ENCODE results near the gene SAMD9.
A peak's percentile ranks its signal among the peaks of the same experiment; 100 is the strongest.
"Not testable (repeated sequence)": the region's sequence is repeated elsewhere in the genome, so short reads cannot be mapped to it uniquely, and the experiment has no call there.

The SAMD9 gene

GRCh38 chr7:93117852-93118530 lies at the start of gene SAMD9:
SAMD9 (minus strand) TSS chr7:93117979; CDS start chr7:93106097, 11,882 bp downstream.
- DNase-seq (ENCODE audit: low spot score) = peak; percentile 64

DNA sequence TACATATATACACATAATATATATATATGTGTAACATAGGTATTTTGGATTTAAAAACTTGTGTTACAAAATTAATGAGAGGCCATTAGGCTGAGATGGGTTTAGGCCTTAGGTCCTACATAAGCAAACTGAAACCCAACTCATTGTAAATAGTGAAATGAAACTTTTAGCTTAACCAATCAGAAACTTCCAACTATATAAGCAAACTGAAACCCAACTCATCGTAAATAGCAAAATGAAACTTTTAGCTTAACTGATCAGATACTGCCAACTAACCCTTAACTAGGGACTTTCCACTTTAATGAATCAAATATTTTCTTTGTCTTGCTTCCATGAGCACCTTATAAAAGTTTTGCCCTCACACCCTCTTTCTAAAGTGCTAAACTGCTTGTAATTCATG lies 47.7 kb upstream of the SAMD9 start:
- DNase-seq (ENCODE audit: low spot score) = no peak

DNA sequence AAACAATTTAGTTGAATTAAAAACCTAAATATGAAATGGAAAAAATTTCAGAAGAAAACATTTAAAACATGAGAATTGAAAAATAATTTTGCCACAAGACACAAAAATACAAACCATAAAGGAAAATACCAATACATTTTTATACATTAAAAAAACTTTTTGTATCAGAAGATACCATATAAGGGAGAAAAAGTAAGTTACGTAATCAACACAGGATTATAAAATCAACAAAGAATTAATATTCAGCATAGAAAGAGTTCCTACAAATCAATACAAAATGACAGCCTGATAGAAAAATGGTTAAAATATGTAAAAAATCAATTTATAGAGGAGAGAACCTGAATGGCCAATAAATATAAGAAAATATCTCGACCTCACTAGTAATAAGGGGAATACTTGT lies 47.0 kb upstream of the SAMD9 start:
- DNase-seq (ENCODE audit: low spot score) = no peak

GRCh38 chr7:93161181-93161762 lies 43.5 kb upstream of the SAMD9 start:
- no peak for DNase-seq (ENCODE audit: low spot score)

DNA sequence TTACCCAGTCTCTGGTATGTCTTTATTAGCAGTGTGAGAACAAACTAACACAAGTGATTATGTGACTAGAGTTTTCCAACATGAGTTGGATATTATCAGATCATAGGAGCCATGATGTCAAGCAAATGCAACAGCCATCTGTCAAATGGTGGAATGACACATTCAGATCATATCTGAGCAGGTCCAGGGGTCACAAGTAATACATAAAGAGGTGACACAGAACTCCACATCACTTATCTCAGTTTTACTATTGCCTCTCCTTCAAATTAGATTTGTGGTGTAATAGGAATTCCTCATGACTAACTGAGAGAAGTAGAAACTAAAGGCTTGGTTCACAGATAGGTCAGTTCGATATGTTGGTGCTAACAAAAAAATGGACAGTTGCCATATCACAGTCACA lies 42.6 kb upstream of the SAMD9 start:
- no peak for DNase-seq (ENCODE audit: low spot score)

DNA sequence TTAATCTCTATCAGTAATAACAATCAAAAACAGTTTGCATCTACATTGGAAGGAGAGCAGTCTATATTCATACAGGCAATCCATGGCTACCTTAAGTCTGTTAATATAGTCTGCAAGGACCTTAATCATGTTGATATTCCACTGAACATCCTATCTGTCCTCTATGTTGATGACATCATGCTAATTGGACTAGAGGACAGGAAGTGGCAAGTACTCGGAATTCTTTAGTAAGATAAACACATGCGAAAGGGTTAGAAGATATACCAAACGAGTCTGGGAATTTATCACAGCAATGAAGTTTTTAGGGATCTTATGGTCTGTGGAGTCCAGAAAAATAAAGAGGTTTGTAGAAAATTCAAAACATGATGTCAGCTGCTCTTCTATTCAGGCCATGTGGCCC lies 41.7 kb upstream of the SAMD9 start:
- DNase-seq (ENCODE audit: low spot score) = no peak

- DNase-seq (ENCODE audit: low spot score) = no peak
Measured at GRCh38 chr7:93156884-93157283, 39.1 kb upstream of the SAMD9 start.

GRCh38 chr7:93150200-93150835 lies 32.5 kb upstream of the SAMD9 start:
- DNase-seq (ENCODE audit: low spot score) = no peak

- DNase-seq (ENCODE audit: low spot score) = no peak
Measured at GRCh38 chr7:93148727-93149126, 30.9 kb upstream of the SAMD9 start.

DNA sequence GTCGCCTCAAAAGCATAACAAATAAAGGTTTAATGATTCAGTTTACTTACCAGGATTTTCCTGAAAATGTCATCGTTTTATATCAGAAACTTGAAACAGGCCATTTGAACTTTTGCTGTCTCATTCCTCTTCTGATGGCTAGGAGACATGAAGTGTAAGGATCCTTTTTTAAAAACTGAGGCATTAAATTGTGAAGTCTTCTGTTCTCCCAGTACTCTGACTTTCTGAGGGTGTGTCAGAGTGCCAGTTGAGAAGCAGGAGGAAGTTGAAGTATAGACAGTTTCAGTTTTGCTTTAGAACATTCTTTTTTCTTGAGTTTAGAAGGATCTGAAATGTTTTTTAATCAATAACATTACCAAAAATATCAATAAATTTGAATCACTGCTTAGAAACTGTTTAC lies 30.4 kb upstream of the SAMD9 start, which contains the start of gene SAMD9L:
Gene SAMD9L, minus strand, starts transcription at position 242 of the 400 bp plus-strand sequence. CDS start 12,414 bp downstream, outside the sequence.
- DNase-seq (ENCODE audit: low spot score) = peak; percentile 20

- DNase-seq (ENCODE audit: low spot score) = peak; percentile 45
Measured at GRCh38 chr7:93147363-93147762, 29.6 kb upstream of the SAMD9 start.

DNA sequence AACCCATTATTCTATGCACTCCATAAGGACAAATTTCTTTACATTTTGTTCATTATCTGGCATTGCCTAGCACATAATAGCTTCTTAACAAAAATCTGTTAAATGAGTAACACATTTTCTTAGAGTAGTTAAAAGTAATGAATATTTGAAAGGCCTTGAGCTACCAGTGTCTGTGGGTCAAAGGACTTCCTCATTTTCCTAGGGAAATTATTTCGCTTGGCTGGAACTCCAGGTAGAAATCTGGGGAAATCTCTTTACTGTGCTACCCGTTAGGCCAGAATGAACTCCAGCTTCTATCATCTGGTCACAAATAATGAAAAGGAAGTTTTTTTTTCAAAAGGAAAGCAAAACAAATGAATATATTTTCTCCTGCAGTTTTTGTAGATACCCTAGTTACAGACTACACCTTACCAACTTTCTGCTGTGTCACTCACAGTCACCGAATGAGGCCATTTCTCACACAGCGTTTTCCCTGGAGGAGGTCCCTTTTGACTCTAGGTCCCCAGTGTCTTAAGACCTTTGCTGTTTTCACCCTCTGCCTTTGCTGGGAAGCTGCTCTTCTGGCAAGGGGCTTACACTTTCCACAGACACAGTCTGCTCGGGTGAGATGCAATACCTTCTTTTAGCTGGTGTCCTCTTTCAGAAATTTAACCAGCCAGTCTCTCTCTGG lies 28.8 kb upstream of the SAMD9 start:
- no peak for DNase-seq (ENCODE audit: low spot score)

- DNase-seq (ENCODE audit: low spot score) = no peak
Measured at GRCh38 chr7:93146036-93146435, 28.3 kb upstream of the SAMD9 start.

- no peak for DNase-seq (ENCODE audit: low spot score)
Measured at GRCh38 chr7:93145354-93145753, 27.6 kb upstream of the SAMD9 start.

DNA sequence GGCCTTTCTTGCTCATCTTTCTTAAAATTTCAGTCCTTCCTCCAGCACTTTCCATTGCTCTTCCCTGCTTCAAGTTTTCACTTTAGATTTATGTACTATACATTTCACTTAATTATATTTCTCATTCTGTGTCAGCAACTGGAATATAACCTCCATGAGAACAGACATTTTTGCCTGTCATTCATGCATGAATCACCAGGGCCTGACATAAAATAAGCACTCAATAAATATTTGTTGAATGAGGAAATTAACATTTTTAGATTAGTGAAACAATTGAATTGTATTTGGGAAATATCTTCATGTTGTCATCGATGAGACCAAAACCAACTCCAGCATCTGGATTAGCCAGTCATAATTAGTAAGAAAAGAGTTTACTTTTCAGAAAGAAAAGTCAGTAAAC lies 24.3 kb upstream of the SAMD9 start:
- DNase-seq (ENCODE audit: low spot score) = no peak

GRCh38 chr7:93140582-93141191 lies 22.9 kb upstream of the SAMD9 start:
- no peak for DNase-seq (ENCODE audit: low spot score)

GRCh38 chr7:93138576-93138975 lies 20.8 kb upstream of the SAMD9 start:
- no peak for DNase-seq (ENCODE audit: low spot score)

DNA sequence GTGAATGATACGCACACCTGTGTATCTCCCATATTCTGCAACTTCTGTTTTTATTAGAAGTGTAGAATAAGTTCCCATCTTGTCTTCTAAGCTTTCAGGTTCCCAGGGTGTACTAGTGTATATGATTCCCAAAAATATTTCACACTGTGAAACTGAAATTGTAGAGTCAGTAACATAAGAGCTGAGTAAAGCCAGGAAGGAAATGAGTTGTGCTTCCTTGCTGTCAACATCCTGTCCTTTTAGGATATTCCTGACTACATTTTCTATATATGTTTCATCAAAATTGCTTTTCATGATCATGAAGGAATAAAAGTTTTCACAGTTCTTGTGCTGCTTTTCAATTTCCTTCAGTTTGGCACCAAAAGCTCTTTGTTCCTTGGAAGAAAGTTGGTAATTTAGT lies 15.2 kb upstream of the SAMD9 start:
- DNase-seq (ENCODE audit: low spot score) = no peak

DNA sequence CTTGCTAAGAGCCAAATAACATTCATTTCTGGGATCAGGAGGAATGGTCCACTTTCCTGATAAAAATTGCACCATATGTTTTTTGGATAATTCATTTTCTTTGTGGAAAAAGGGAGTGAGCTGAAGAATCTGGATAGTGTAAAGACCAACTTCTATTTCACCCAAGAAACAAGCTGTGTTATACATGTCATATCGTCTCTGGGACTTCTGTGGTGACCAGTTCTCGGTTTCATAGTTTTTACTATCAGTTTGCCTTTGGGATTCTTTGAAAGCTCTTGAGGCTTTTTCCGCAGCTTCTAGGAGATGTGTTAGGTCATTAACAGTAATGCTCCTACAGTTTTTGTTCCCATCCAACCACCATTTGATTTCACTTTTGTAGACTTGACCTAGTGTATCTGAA lies 14.4 kb upstream of the SAMD9 start:
- DNase-seq (ENCODE audit: low spot score) = no peak

DNA sequence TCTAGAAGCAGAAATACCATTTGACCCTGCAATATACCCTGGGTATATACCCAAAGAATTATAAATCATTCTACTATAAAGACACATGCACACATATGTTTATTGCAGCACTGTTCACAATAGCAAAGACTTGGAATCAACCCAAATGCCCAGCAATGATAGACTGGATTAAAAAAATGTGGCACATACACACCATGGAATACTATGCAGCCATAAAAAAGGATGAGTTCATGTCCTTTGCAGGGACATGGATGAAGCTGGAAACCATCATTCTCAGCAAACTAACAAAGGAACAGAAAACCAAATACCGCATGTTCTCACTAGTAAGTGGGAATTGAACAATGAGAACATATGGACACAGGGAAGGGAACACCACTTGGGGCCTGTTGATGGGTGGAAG lies 9.2 kb upstream of the SAMD9 start:
- DNase-seq (ENCODE audit: low spot score) = not testable (repeated sequence)

- not testable (repeated sequence) for DNase-seq (ENCODE audit: low spot score)
Measured at GRCh38 chr7:93123532-93123931, 5.8 kb upstream of the SAMD9 start.
